Panc1 (cell line): ENCODE results near the gene PCDHA6. TPM values are rescaled to one million over a fixed set of nuclear protein-coding genes. Genes with fewer than 3 reads are reported as not detected.
"Not testable (repeated sequence)": the region's sequence is repeated elsewhere in the genome, so short reads cannot be mapped to it uniquely, and the experiment has no call there.

Source experiments
- ATAC-seq: fragments of 200-7000 bp; cut with Tn5 transposase; 2 replicates; pipeline ENCODE4 v1.9.1; 2020; ENCODE audit warnings: mild to moderate bottlenecking, moderate library complexity
- BruUV-seq: library from RNA; stranded (reverse); fragments of 400-500 nt; replicated peaks from 2 replicates; lab custom pipeline; 2021; lab: Mats Ljungman, UMichigan
- CTCF ChIA-PET: fragments of 300-600 bp; sonication (Branson Sonifier 250); formaldehyde crosslinking; loops from one replicate; lab custom pipeline; 2022; ENCODE audit warnings: antibody characterized with exemption; lab: Charles Lee
- POLR2A ChIA-PET: fragments of 300-600 bp; sonication (Branson Sonifier 250); formaldehyde crosslinking; loops from one replicate; lab custom pipeline; 2022; ENCODE audit warnings: antibody characterized with exemption; lab: Charles Lee
- DNase-seq: peaks from one replicate; pipeline ENCODE4 v3.0.0-alpha.2; 2010; ENCODE audit warnings: low read depth, low spot score
- H3K27ac ChIP-seq: 2 replicates; pipeline ENCODE4 v1.5.1; 2011; ENCODE audit warnings: mild to moderate bottlenecking, low read length, inconsistent platforms
- H3K27me3 ChIP-seq: fragments of 200-500 bp; sonication (Bioruptor generic); 2 replicates; pipeline ENCODE4 v1.6.0; 2014; ENCODE audit warnings: low read length, inconsistent platforms; ENCODE audit not compliant: control insufficient read depth, insufficient read depth
- H3K36me3 ChIP-seq: fragments of 200-500 bp; sonication (Bioruptor generic); 2 replicates; pipeline ENCODE4 v1.5.1; 2014; ENCODE audit warnings: inconsistent platforms, mild to moderate bottlenecking, low read length, moderate library complexity; ENCODE audit not compliant: control insufficient read depth, insufficient read depth
- H3K4me1 ChIP-seq: 2 replicates; pipeline ENCODE4 v1.5.1; 2011; ENCODE audit warnings: inconsistent platforms, mild to moderate bottlenecking, low read length, moderate library complexity; ENCODE audit not compliant: control insufficient read depth, insufficient read depth
- H3K4me3 ChIP-seq, 2 experiments: 2 replicates each; pipeline ENCODE4 v1.5.1; 2011 to 2012; ENCODE audit warnings: low read depth in 2 of 2, low read length in 2 of 2, mild to moderate bottlenecking in 2 of 2, inconsistent platforms in 1 of 2, moderate library complexity in 1 of 2
- H3K9me3 ChIP-seq: fragments of 200-500 bp; sonication (Bioruptor generic); 2 replicates; pipeline ENCODE4 v1.5.1; 2014; ENCODE audit warnings: low read depth, mild to moderate bottlenecking, inconsistent platforms, low read length, moderate library complexity; ENCODE audit not compliant: control insufficient read depth, insufficient read depth
- POLR2AphosphoS5 ChIP-seq: IDR thresholded peaks from 2 replicates; pipeline ENCODE4 v1.6.1; 2012; ENCODE audit warnings: mild to moderate bottlenecking, low read depth, low read length, moderate library complexity
- SIN3A ChIP-seq: IDR thresholded peaks from 2 replicates; pipeline ENCODE4 v1.6.1; 2012; ENCODE audit warnings: low read depth, mild to moderate bottlenecking, low read length, moderate library complexity, borderline replicate concordance; ENCODE audit not compliant: insufficient read depth
- TCF7L2 ChIP-seq: IDR thresholded peaks from 2 replicates; pipeline ENCODE4 v1.6.1; 2011; ENCODE audit warnings: mild to moderate bottlenecking, low read depth, low read length, inconsistent platforms
- in situ Hi-C: cut with HindIII; loops from 2 replicates; pipeline ENCODE4 v1.10.0; 2016; ENCODE audit warnings: low sequenced_read_pairs, low pct_unique_long_range_greater_than_20kb
- intact Hi-C: fragments of 100-400 bp; cut with micrococcal nuclease; formaldehyde crosslinking; loops from one replicate; pipeline ENCODE4 v1.10.0; 2022; ENCODE audit not compliant: unreplicated experiment
- total RNA-seq: library from RNA; stranded (reverse); gene quantifications from one replicate; pipeline ENCODE4 v1.2.1, GENCODE V29; 2021; ENCODE audit not compliant: unreplicated experiment
- TF ChIP-seq, protein P1 (sequence below), 2 experiments: IDR thresholded peaks; 2 replicates each; pipeline ENCODE4 v1.6.1; 2011 to 2012; ENCODE audit warnings: low read depth in 2 of 2, control low read depth in 1 of 2, low read length in 1 of 2, mild to moderate bottlenecking in 1 of 2, moderate library complexity in 1 of 2; ENCODE audit not compliant: insufficient read depth in 1 of 2
- TF ChIP-seq, protein P2 (sequence below): fragments of 450-650 bp; IDR thresholded peaks from 2 replicates; pipeline ENCODE4 v1.5.1; 2017; ENCODE audit warnings: mild to moderate bottlenecking

PCDHA6 gene
- total RNA-seq, 1 experiment from 2014 or later, result 0.31 TPM

DNA sequence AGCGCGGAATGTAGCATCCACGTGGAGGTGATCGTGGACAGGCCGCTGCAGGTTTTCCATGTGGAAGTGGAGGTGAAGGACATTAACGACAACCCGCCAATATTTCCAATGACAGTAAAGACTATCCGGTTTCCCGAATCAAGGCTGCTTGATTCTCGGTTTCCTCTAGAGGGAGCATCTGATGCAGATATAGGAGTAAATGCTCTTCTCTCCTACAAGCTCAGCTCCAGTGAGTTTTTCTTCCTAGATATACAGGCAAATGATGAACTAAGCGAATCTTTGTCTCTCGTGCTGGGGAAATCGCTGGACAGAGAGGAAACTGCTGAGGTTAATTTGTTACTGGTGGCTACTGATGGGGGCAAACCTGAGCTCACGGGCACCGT lies 32.5 kb upstream of the PCDHA6 start:
- intact Hi-C loops, result no loop called here
- BruUV-seq, result no TSS peak
- no peak for TF ChIP-seq POLR2AphosphoS5
- TF ChIP-seq, protein P1, sequence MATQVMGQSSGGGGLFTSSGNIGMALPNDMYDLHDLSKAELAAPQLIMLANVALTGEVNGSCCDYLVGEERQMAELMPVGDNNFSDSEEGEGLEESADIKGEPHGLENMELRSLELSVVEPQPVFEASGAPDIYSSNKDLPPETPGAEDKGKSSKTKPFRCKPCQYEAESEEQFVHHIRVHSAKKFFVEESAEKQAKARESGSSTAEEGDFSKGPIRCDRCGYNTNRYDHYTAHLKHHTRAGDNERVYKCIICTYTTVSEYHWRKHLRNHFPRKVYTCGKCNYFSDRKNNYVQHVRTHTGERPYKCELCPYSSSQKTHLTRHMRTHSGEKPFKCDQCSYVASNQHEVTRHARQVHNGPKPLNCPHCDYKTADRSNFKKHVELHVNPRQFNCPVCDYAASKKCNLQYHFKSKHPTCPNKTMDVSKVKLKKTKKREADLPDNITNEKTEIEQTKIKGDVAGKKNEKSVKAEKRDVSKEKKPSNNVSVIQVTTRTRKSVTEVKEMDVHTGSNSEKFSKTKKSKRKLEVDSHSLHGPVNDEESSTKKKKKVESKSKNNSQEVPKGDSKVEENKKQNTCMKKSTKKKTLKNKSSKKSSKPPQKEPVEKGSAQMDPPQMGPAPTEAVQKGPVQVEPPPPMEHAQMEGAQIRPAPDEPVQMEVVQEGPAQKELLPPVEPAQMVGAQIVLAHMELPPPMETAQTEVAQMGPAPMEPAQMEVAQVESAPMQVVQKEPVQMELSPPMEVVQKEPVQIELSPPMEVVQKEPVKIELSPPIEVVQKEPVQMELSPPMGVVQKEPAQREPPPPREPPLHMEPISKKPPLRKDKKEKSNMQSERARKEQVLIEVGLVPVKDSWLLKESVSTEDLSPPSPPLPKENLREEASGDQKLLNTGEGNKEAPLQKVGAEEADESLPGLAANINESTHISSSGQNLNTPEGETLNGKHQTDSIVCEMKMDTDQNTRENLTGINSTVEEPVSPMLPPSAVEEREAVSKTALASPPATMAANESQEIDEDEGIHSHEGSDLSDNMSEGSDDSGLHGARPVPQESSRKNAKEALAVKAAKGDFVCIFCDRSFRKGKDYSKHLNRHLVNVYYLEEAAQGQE (IDR thresholded peaks at IDR 0.05; ENCODE audit: insufficient read depth in 1 of 2, low read depth in 2 of 2, low read length in 1 of 2), result no peak
- TF ChIP-seq, protein P2, sequence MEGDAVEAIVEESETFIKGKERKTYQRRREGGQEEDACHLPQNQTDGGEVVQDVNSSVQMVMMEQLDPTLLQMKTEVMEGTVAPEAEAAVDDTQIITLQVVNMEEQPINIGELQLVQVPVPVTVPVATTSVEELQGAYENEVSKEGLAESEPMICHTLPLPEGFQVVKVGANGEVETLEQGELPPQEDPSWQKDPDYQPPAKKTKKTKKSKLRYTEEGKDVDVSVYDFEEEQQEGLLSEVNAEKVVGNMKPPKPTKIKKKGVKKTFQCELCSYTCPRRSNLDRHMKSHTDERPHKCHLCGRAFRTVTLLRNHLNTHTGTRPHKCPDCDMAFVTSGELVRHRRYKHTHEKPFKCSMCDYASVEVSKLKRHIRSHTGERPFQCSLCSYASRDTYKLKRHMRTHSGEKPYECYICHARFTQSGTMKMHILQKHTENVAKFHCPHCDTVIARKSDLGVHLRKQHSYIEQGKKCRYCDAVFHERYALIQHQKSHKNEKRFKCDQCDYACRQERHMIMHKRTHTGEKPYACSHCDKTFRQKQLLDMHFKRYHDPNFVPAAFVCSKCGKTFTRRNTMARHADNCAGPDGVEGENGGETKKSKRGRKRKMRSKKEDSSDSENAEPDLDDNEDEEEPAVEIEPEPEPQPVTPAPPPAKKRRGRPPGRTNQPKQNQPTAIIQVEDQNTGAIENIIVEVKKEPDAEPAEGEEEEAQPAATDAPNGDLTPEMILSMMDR, result no peak
- DNase-seq, result no peak
- no peaks in the 10 kb centered on the region for H3K4me1 ChIP-seq
- no peak overlapping the region for H3K4me3 ChIP-seq
- ATAC-seq, result no peak
- no peaks in the 10 kb centered on the region for H3K27me3 ChIP-seq
- peaks cover 49% of the 10 kb centered on the region for H3K9me3 ChIP-seq
- in situ Hi-C loops, result no loop called here
- CTCF ChIA-PET, result no interaction called here
- no peaks in the 10 kb centered on the region for H3K36me3 ChIP-seq
- H3K27ac ChIP-seq, result no peak overlapping the region
- POLR2A ChIA-PET, result no interaction called here

DNA sequence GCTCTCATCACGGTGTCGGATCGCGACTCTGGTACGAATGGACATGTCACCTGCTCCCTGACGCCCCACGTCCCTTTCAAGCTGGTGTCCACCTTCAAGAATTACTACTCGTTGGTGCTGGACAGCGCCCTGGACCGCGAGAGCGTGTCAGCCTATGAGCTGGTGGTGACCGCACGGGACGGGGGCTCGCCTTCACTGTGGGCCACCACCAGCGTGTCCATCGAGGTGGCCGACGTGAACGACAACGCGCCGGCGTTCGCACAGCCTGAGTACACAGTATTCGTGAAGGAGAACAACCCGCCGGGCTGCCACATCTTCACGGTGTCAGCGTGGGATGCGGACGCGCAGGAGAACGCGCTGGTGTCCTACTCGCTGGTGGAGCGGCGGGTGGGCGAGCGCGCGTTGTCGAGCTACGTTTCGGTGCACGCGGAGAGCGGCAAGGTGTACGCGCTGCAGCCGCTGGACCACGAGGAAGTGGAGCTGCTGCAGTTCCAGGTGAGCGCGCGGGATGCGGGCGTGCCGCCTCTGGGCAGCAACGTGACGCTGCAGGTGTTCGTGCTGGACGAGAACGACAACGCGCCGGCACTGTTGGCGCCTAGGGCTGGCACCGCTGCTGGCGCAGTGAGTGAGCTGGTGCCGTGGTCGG lies 31.6 kb upstream of the PCDHA6 start:
- BruUV-seq, intact Hi-C loops, POLR2A ChIA-PET, H3K4me1 ChIP-seq, in situ Hi-C loops, H3K36me3 ChIP-seq, H3K27me3 ChIP-seq, H3K4me3 ChIP-seq, CTCF ChIA-PET, ATAC-seq, DNase-seq, H3K27ac ChIP-seq: not testable (repeated sequence)
- peaks cover 44% of the 10 kb centered on the region for H3K9me3 ChIP-seq

DNA sequence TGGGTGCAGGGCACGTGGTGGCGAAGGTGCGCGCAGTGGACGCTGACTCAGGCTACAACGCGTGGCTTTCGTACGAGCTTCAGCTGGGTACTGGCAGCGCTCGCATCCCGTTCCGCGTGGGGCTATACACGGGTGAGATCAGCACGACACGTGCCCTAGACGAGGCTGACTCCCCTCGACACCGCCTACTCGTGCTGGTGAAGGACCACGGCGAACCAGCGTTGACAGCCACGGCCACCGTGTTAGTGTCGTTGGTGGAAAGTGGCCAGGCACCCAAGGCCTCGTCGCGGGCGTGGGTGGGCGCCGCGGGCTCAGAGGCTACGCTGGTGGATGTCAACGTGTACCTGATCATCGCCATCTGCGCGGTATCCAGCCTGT lies 31.1 kb upstream of the PCDHA6 start:
- in situ Hi-C loops (no loop called here), intact Hi-C loops (no loop called here)
- no peaks in the 10 kb centered on the region for H3K4me1 ChIP-seq
- H3K9me3 ChIP-seq, result peaks cover 43% of the 10 kb centered on the region
- no peaks in the 10 kb centered on the region for H3K27me3 ChIP-seq
- POLR2A ChIA-PET, result no interaction called here
- no peak overlapping the region for H3K27ac ChIP-seq
- CTCF ChIA-PET, result no interaction called here
- H3K4me3 ChIP-seq, result no peak overlapping the region
- no peaks in the 10 kb centered on the region for H3K36me3 ChIP-seq
- BruUV-seq, result no TSS peak
- TF ChIP-seq POLR2AphosphoS5 (no peak), TCF7L2 (no peak), SIN3A (no peak)
- TF ChIP-seq, protein P1 (IDR thresholded peaks at IDR 0.05; ENCODE audit: insufficient read depth in 1 of 2, low read depth in 2 of 2, low read length in 1 of 2), result no peak
- TF ChIP-seq, protein P2, result no peak
- DNase-seq, result no peak
- ATAC-seq, result no peak
